Sigmoid colon (tissue), 4 donors: ENCODE data around the gene ZNF76.

Source experiments
- CTCF ChIP-seq, 4 experiments: fragments of 450-650 bp in 3 of 4; fragments of 200-600 bp in 1 of 4; IDR thresholded peaks; one replicate each; pipeline ENCODE4 v1.5.1; 2016 to 2019; ENCODE audit warnings: antibody characterized with exemption in 4 of 4, mild to moderate bottlenecking in 3 of 4, moderate library complexity in 2 of 4
- EP300 ChIP-seq, 4 donors: sonication (generic); formaldehyde crosslinking; IDR thresholded peaks; one replicate each; pipeline ENCODE4 v1.6.1; 2017; ENCODE audit warnings: antibody characterized with exemption in 4 of 4
- POLR2A ChIP-seq, 2 donors: fragments of 450-650 bp; IDR thresholded peaks; one replicate each; pipeline ENCODE4 v1.6.1; 2016; ENCODE audit warnings: antibody characterized with exemption in 2 of 2, mild to moderate bottlenecking in 2 of 2, moderate library complexity in 2 of 2
- POLR2AphosphoS5 ChIP-seq, 4 donors: sonication (generic); formaldehyde crosslinking; IDR thresholded peaks; one replicate each; pipeline ENCODE4 v1.6.1; 2017; ENCODE audit warnings: antibody characterized with exemption in 4 of 4

- TF ChIP-seq CTCF (IDR thresholded peaks at IDR 0.05) (no peak), EP300 (IDR thresholded peaks at IDR 0.05) (no peak), POLR2A (IDR thresholded peaks at IDR 0.05) (no peak), POLR2AphosphoS5 (IDR thresholded peaks at IDR 0.05) (no peak)
Measured at GRCh38 chr6:35296931-35297600, 37.5 kb downstream of the ZNF76 start.
